ENCODE data around the gene BAAT. TPM values are rescaled to one million over a fixed set of nuclear protein-coding genes. Genes with fewer than 3 reads are reported as not detected.

BAAT gene
- total and polyA plus RNA-seq, 4 donors, result 0.03 to 0.37 (median 0.21) TPM

GRCh38 chr9:101400120-101400519, 15.3 kb upstream of the BAAT start:
- Histone ChIP-seq H3K36me3 (ENCODE audit: control insufficient read depth in 4 of 4, insufficient read depth in 4 of 4, low read length in 4 of 4) (peaks cover 10 to 59% (median 42%) of the 10 kb centered on the region in 4 donors), H3K9ac (ENCODE audit: insufficient read depth in 1 of 2, low read length in 2 of 2) (peak overlapping the region in 1 of 2 donors; percentile 98), H3K27me3 (ENCODE audit: control insufficient read depth in 3 of 3, insufficient read depth in 3 of 3, low read length in 2 of 3) (no peaks in the 10 kb centered on the region), H3K4me1 (ENCODE audit: control insufficient read depth in 5 of 5, insufficient read depth in 5 of 5, low read length in 5 of 5) (peaks cover 0 to 22% (median 12%) of the 10 kb centered on the region in 5 donors), H3K27ac (ENCODE audit: low read depth in 1 of 2, low read length in 1 of 2) (peak overlapping the region in 1 of 2 donors; percentile 82), H3K4me3 (no peak overlapping the region), H3K9me3 (ENCODE audit: control insufficient read depth in 4 of 4, insufficient read depth in 3 of 4, low read length in 3 of 4) (peaks cover 2 to 12% (median 11%) of the 10 kb centered on the region in 4 donors)
- TF ChIP-seq CTCF (IDR thresholded peaks at IDR 0.05; ENCODE audit: control extremely low read depth, extremely low read depth), result no peak
- ATAC-seq (ENCODE audit: insufficient read depth, low FRiP score) (no peak), DNase-seq (peak in 2 of 3 donors; percentile 23 to 48)
- WGBS, 2 donors, result 27 to 39% methylated on average over 5 of the region's 5 CpGs

DNA sequence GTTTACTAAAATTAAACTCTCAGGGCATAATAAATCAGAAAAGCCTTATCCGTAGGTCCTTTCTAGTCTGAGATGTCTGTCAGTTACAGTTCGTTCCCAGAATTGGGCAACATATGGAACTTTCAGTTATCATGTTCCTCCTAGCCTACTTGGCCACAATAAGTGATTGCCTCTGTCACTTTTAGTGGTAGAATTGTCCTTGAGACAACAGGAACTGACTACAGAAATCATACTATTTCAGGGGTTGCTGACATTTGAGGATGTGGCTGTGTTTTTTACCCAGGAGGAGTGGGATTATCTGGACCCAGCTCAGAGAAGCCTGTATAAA, 14.8 kb upstream of the BAAT start:
- no peak for ATAC-seq (ENCODE audit: insufficient read depth, low FRiP score)
- peaks cover 0 to 22% (median 12%) of the 10 kb centered on the region in 5 donors for H3K4me1 ChIP-seq (ENCODE audit: control insufficient read depth in 5 of 5, insufficient read depth in 5 of 5, low read length in 5 of 5)
- DNase-seq, result no peak
- H3K36me3 ChIP-seq (ENCODE audit: control insufficient read depth in 4 of 4, insufficient read depth in 4 of 4, low read length in 4 of 4), result peaks cover 8 to 55% (median 36%) of the 10 kb centered on the region in 4 donors
- H3K9ac ChIP-seq (ENCODE audit: insufficient read depth in 1 of 2, low read length in 2 of 2), result peak overlapping the region; percentile 86 to 98
- no peaks in the 10 kb centered on the region for H3K27me3 ChIP-seq (ENCODE audit: control insufficient read depth in 3 of 3, insufficient read depth in 3 of 3, low read length in 2 of 3)
- peak overlapping the region in 1 of 2 donors; percentile 82 for H3K27ac ChIP-seq (ENCODE audit: low read depth in 1 of 2, low read length in 1 of 2)
- WGBS, 2 donors, result 6 to 8% methylated on average over 2 of the region's 2 CpGs
- peak overlapping the region; percentile 87 for H3K4me3 ChIP-seq
- peaks cover 2 to 8% (median 6%) of the 10 kb centered on the region in 4 donors for H3K9me3 ChIP-seq (ENCODE audit: control insufficient read depth in 4 of 4, insufficient read depth in 3 of 4, low read length in 3 of 4)
- TF ChIP-seq CTCF (IDR thresholded peaks at IDR 0.05; ENCODE audit: control extremely low read depth, extremely low read depth), result no peak

DNA sequence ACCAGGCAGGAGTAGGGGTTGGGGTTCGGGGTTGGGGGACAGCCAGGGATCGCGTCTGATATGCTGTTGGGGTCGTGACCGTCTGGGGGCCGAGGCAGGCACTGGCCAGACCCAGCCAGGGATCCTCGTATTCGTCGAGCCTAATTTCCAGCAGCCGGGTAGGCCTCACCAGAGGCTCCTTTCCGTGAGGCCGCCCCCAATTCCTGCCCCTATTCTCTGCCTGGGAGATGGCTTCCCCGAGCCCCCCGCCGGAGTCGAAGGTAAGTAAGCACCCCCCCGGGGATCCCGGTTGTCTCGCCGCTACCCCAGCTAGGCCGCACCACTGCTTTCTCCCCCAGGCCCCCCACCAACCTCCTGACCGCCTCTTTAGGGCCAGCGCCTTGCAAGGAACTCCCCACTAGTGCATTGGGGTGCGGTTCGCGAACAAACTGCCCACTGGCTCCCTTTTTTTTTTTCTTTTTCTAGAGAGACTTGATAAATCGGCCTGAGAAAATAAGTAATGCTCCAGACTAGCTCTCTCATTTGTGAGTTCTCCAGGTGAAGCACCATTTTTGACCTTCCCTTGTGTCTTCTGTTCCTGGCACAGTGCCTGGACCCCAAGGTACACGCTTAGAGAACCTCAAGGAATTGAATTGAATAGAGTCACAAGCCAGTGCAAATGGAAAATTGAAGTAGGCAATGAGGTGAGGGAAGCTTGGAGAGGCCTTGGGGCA, 14.3 kb upstream of the BAAT start:
- peak overlapping the region; percentile 87 for H3K4me3 ChIP-seq
- peak in 2 of 3 donors; percentile 44 to 45 for DNase-seq
- peak overlapping the region; percentile 82 to 93 for H3K27ac ChIP-seq (ENCODE audit: low read depth in 1 of 2, low read length in 1 of 2)
- TF ChIP-seq CTCF (IDR thresholded peaks at IDR 0.05; ENCODE audit: control extremely low read depth, extremely low read depth), result no peak
- WGBS, 2 donors, result 1% methylated on average over 26 to 28 of the region's 28 CpGs
- peaks cover 0 to 22% (median 12%) of the 10 kb centered on the region in 5 donors for H3K4me1 ChIP-seq (ENCODE audit: control insufficient read depth in 5 of 5, insufficient read depth in 5 of 5, low read length in 5 of 5)
- H3K36me3 ChIP-seq (ENCODE audit: control insufficient read depth in 4 of 4, insufficient read depth in 4 of 4, low read length in 4 of 4), result peaks cover 8 to 50% (median 35%) of the 10 kb centered on the region in 4 donors
- H3K9me3 ChIP-seq (ENCODE audit: control insufficient read depth in 4 of 4, insufficient read depth in 3 of 4, low read length in 3 of 4), result peaks cover 2 to 8% (median 5%) of the 10 kb centered on the region in 4 donors
- peak overlapping the region; percentile 86 to 98 for H3K9ac ChIP-seq (ENCODE audit: insufficient read depth in 1 of 2, low read length in 2 of 2)
- H3K27me3 ChIP-seq (ENCODE audit: control insufficient read depth in 3 of 3, insufficient read depth in 3 of 3, low read length in 2 of 3), result no peaks in the 10 kb centered on the region
- peak; percentile 5 for ATAC-seq (ENCODE audit: insufficient read depth, low FRiP score)

Data from lung (tissue), 12 donors.